H1 (cell line): ENCODE measurements around the gene NEK9.

Experiments
- CHD2 ChIP-seq: IDR thresholded peaks from 2 replicates; pipeline ENCODE4 v1.6.1; 2012; ENCODE audit warnings: low read length, improper control_type of control experiment
- EGR1 ChIP-seq: IDR thresholded peaks from 2 replicates; pipeline ENCODE4 v1.6.1; 2011; ENCODE audit warnings: low read depth, low read length, borderline replicate concordance
- EP300 ChIP-seq, 2 experiments: IDR thresholded peaks; 1 replicate in 1 of 2; 2 replicates in 1 of 2; pipeline ENCODE4 v1.6.1; 2011 to 2012; ENCODE audit warnings: low read depth in 2 of 2, low read length in 2 of 2, mild to moderate bottlenecking in 2 of 2, borderline replicate concordance in 1 of 2, inconsistent platforms in 1 of 2, moderate library complexity in 1 of 2
- EZH2 ChIP-seq: fragments of 200-600 bp; sonication (generic); IDR thresholded peaks from 2 replicates; pipeline ENCODE4 v1.7.1; 2012; ENCODE audit warnings: low read depth, mild to moderate bottlenecking, moderate library complexity, low read length, inconsistent platforms; ENCODE audit not compliant: severe bottlenecking
- HDAC6 ChIP-seq: IDR thresholded peaks from one replicate; pipeline ENCODE4 v1.7.1; 2012; ENCODE audit warnings: low read depth, mild to moderate bottlenecking, inconsistent platforms, low read length, moderate library complexity
- KDM1A ChIP-seq: fragments of 200-600, 300-600 bp; sonication (generic); IDR thresholded peaks from 2 replicates; pipeline ENCODE4 v1.7.1; 2016; ENCODE audit warnings: mild to moderate bottlenecking, low read length, borderline replicate concordance
- POLR2A ChIP-seq, 2 experiments: IDR thresholded peaks; 1 replicate in 1 of 2; 2 replicates in 1 of 2; pipeline ENCODE4 v1.6.1; 2011; ENCODE audit warnings: low read depth in 2 of 2, low read length in 2 of 2, mild to moderate bottlenecking in 2 of 2; ENCODE audit errors: control extremely low read depth in 1 of 2
- POLR2AphosphoS5 ChIP-seq: IDR thresholded peaks from 2 replicates; pipeline ENCODE4 v1.6.1; 2011; ENCODE audit warnings: low read depth, low read length
- SIRT6 ChIP-seq: IDR thresholded peaks from one replicate; pipeline ENCODE4 v1.7.1; 2012; ENCODE audit warnings: low read length, inconsistent platforms
- TEAD4 ChIP-seq: IDR thresholded peaks from 2 replicates; pipeline ENCODE4 v1.6.1; 2012; ENCODE audit warnings: low read depth, low read length, inconsistent platforms, mixed read lengths
- YY1 ChIP-seq: IDR thresholded peaks from 2 replicates; pipeline ENCODE4 v1.6.1; 2011; ENCODE audit warnings: low read depth, mild to moderate bottlenecking, low read length
- ZNF274 ChIP-seq: IDR thresholded peaks from 2 replicates; pipeline ENCODE4 v1.7.0; 2012; ENCODE audit warnings: low read length, borderline replicate concordance; ENCODE audit errors: extremely low read depth
- TF ChIP-seq, protein P1 (sequence below), 3 experiments: IDR thresholded peaks; 1 replicate in 2 of 3; 2 replicates in 1 of 3; pipeline versions ENCODE4 v1.5.1 to v1.6.1; 2011; ENCODE audit warnings: low read length in 3 of 3, mild to moderate bottlenecking in 3 of 3, inconsistent platforms in 2 of 3, low read depth in 1 of 3, moderate library complexity in 1 of 3; ENCODE audit not compliant: insufficient read depth in 1 of 3; ENCODE audit errors: control extremely low read depth in 1 of 3
- TF ChIP-seq, protein P2 (sequence below): IDR thresholded peaks from 2 replicates; pipeline ENCODE4 v1.6.1; 2012; ENCODE audit warnings: inconsistent platforms

DNA sequence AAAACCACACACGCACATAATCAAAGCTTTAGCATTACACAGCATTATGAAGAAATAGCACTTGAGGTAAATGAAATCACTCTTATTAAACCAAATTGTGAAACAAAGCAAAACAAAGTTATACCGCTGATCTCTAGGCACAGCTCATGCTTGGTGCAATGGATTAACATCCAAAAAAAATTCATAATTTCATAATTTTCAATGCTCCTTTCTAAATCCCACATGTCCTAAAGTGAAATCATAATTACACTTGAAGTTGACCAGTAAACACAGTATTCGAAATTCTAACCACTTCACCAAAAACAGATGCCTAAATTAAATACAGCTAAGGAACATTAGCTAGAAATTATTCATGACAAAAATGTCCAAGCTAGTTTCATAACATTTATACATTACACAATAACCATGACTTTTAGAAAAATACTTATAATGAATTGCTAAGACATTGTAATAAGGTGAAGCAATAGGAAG lies 77.1 kb downstream of the NEK9 start:
- TF ChIP-seq KDM1A: no peak
- TF ChIP-seq, protein P1, sequence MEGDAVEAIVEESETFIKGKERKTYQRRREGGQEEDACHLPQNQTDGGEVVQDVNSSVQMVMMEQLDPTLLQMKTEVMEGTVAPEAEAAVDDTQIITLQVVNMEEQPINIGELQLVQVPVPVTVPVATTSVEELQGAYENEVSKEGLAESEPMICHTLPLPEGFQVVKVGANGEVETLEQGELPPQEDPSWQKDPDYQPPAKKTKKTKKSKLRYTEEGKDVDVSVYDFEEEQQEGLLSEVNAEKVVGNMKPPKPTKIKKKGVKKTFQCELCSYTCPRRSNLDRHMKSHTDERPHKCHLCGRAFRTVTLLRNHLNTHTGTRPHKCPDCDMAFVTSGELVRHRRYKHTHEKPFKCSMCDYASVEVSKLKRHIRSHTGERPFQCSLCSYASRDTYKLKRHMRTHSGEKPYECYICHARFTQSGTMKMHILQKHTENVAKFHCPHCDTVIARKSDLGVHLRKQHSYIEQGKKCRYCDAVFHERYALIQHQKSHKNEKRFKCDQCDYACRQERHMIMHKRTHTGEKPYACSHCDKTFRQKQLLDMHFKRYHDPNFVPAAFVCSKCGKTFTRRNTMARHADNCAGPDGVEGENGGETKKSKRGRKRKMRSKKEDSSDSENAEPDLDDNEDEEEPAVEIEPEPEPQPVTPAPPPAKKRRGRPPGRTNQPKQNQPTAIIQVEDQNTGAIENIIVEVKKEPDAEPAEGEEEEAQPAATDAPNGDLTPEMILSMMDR (IDR thresholded peaks at IDR 0.05; ENCODE audit: control extremely low read depth in 1 of 3, insufficient read depth in 1 of 3, low read depth in 1 of 3, low read length in 3 of 3): no peak
- TF ChIP-seq EP300 (IDR thresholded peaks at IDR 0.05; ENCODE audit: borderline replicate concordance in 1 of 2, low read depth in 2 of 2, low read length in 2 of 2): no peak
- no peak for TF ChIP-seq POLR2A (IDR thresholded peaks at IDR 0.05; ENCODE audit: control extremely low read depth in 1 of 2, low read depth in 2 of 2, low read length in 2 of 2)
- no peak for TF ChIP-seq HDAC6
- TF ChIP-seq, protein P2, sequence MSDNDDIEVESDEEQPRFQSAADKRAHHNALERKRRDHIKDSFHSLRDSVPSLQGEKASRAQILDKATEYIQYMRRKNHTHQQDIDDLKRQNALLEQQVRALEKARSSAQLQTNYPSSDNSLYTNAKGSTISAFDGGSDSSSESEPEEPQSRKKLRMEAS: no peak
- TF ChIP-seq CHD2: no peak
- TF ChIP-seq POLR2AphosphoS5: no peak
- TF ChIP-seq EZH2: no peak
- no peak for TF ChIP-seq SIRT6
- TF ChIP-seq EGR1: no peak
- no peak for TF ChIP-seq YY1
- TF ChIP-seq TEAD4: no peak
- TF ChIP-seq ZNF274: no peak
